Kasumi-1 (cell line): ENCODE results near the gene FYB2.
A peak's percentile ranks its signal among the peaks of the same experiment; 100 is the strongest.

Source experiments
- DNase-seq, 2 experiments: peaks; one replicate each; lab custom pipeline; 2025; lab: John Stamatoyannopoulos, UW

The FYB2 gene

DNA sequence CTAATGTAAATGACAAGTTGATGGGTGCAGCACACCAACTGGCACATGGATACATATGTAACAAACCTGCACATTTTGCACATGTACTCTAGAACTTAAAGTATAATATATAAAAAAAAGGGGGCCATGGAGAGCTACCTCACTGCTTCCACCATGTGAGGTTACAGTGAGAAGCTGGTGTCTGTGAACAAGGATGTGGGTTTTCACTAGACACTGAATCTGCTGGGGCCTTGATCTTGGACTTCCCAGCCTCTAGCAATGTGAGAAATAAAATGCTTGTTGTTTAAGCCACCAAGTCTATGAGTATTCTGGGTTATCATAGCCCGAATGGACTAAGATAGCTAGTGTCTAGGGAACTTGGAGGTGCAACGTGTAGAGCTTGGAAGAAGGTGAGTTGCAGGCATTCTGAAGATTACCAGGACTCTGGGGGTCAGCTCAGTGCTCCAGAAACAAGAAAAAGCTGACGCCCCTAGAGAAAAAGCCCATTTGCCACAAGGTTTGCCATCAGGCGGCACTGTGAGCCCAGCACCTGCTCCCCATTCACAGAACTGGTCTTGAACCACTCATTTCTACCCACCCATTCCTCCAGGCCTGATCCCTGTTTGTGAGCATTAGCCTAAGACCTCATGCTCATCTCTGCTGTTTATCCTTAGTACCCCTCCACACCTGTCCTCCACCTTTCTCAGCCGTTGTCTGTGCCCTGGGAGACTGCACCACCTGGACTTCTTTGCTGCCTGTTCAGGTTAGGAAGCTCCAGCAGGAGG is 15.1 kb upstream of the FYB2 start:
- no peak for DNase-seq

DNA sequence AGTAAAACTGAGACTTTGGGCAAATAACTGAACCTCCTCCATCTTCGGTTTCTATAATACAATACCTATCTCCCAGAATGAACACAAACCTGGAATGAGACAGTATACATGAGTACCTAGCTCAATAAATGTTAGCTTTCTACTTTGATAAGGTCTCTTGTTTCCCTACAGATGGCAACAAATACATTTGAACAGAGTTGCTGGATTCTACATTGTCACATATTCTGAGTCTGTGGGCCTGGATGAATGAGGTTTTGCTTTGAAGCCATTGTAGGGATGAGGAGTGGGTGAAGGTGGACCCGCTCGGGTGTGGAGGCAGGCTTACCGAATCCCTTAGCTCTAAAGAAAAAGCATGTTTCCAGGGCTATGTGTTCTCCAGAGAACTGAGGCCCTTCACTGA is 13.9 kb upstream of the FYB2 start:
- no peak for DNase-seq

DNA sequence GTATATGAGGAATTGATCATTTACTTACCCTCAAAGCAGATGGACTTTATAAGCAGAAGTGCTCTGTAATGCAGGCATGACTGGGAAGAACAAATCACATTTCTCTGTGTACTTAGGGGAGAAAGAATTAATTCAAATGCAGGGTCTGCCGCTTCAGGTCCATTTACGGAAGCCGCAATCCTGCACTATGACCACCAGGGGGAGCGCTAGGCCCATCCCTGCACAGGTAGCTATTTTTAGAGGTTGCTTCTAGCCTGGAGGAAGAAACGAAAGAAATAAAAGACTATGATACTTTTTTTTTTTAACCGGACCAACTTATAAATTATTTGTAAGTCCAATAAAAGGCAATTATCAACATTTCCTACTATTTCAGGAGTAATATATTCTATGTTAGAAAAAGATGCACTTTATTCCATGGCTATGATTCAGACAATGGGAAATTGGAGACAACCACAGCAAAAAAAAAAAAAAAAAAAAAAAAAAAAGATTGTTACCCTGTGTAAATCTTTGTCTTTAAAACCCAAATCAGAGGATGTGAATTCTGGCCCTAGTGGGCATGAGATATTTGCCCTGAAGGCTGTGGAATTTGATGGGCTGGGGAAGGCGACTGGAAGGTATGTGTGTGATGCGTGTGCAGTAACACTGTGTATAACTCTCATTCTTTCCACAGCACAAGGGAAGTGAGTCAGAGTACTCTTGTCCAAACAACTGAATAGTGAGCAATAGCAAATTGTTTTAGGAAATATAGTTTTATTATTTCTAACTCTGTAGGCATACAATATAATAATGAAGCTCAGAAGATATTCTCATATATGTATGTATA is 12.9 kb upstream of the FYB2 start:
- DNase-seq, result peak; percentile 46 to 68

DNA sequence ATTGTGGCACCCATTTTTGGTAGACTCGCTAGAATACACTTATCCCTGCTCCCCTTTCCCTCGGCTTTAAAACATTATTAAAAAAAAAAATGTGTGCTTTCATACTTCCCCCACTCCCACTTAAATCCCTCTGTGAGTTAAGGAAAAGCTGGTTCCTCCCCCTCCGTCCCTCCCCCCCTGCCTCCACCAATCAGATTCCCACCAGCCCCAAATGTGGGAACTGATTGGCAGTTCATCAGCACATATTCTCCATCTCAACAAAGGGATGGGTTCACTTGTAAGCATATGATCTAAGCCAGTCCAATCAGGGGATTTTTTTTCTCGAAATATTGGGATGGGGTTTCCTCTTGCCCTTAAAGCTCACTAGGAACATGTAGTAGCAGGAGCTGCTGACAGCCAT is 10.8 kb upstream of the FYB2 start:
- DNase-seq, result no peak

DNA sequence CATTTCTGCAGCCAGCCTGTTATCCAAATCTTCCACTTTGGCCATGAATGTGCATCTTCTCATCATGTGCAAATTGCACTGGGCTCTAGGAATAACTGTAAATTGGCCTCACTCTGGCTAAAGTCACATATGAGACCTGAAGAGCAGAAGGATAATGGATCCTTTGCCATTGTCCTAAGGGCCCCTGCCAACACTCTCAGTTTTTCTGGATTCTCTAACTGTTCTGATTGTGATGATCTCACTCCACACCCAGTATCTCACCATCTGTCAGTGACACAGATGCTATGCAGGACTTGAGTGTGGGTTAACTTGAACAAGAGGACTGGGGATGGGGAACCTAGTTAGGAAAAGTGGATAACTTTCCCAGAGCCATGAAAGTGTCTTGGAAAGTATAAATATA is 8.5 kb upstream of the FYB2 start:
- no peak for DNase-seq

DNA sequence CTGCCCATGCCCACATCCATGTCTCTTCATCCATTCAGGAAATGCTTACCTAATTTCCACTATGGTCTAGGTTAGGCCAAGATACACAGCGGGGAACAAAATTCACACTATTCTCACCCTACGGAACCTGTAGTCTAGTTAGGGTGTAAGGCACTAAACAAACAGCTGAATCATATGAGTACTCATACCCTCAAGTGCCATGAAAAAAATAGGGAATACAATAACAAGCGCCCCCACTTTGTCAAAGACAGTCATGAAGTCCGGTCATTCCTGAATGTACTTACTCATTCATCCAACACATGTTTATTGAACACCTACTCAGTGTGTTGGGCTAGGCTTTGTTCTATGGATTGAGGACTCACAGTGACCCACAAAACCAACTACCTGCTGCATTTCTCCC is 6.2 kb upstream of the FYB2 start:
- no peak for DNase-seq

DNA sequence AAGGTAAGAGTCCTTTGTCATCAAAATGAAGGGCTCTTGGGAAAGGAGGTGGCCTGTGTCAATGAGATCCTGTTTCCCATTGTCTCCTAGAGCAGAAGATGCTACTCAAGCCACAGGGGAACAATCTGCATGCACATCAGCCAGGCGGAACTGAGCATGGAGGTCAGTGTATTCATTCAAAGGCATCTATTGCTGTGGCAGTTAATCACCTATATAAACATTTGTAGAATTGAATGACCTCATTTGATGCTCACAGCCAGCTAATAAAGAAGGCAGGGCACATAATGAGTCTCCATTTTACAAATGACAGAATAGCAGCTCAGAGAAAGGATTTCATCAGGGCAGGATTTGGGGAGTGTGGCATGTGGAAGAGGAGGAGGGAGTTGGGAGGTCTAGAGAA is 5.7 kb upstream of the FYB2 start:
- no peak for DNase-seq

DNA sequence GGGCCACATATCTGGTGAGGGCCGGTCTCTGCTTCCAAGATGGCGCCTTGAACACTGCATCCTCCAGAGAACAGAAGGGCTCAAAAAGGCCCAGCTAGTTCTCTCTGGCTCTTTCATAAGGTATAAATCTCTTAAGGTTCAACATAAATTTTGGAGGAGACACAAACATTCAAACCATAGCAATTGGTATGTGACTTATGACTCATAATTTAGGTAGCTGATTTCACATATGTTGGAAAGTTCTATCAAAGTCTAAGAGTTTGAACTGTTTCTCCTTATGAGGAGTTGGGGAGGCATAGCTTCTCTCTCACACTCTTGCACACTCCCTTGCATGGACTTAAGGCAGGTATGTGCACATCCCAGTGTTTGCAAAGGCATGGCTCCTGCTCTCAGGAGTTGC is 5.1 kb upstream of the FYB2 start:
- DNase-seq, result no peak

DNA sequence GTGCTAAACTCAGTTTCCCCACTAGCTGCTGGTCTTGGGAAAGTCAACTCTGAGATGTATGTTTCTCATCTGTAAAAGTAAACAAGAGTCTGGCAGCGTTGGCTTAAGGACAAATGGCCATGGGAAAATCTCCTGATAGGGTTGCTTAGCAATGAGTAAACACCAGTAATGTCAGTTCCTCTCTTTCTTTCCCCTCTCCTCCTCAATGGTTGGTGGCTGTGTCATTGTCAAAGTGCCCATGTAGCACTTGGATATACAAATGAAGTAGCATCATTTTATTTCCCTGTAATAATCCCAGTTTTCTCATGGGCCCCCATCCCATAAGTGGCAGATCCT is 2.2 kb upstream of the FYB2 start:
- no peak for DNase-seq

DNA sequence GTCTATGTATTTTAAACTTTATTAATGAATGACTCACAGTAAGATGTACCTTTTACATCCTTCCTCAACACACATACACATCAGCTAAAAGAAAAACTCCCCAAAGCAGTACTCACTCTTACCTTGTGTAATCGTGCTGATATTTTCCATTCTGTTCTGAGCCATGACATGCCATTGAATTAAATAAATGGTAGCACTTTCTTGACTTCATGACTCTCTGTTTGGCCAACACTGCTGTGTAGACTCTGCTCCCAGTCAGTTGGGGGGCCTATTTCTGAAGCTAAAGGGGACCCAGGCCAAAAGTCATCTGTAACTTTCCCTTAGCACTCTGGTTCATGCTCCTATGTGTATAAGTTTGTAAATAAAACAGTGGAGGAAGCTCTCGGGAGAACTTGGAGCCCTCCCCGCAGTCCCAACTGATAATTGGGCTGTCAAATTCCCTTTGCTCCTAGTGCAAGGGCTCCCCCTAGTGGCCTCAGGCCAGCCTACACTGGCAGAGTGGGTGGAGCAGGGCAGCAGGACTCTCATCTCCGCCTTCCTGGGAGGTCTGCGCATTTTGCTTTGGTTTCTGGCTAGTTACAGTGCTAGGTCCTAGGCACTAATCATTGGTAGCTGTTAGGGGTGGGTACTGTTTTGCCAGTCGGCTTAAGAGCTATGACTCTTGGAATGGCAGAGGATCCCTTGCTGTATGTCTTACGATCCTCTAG is 1.7 kb upstream of the FYB2 start:
- DNase-seq, result peak; percentile 70

DNA sequence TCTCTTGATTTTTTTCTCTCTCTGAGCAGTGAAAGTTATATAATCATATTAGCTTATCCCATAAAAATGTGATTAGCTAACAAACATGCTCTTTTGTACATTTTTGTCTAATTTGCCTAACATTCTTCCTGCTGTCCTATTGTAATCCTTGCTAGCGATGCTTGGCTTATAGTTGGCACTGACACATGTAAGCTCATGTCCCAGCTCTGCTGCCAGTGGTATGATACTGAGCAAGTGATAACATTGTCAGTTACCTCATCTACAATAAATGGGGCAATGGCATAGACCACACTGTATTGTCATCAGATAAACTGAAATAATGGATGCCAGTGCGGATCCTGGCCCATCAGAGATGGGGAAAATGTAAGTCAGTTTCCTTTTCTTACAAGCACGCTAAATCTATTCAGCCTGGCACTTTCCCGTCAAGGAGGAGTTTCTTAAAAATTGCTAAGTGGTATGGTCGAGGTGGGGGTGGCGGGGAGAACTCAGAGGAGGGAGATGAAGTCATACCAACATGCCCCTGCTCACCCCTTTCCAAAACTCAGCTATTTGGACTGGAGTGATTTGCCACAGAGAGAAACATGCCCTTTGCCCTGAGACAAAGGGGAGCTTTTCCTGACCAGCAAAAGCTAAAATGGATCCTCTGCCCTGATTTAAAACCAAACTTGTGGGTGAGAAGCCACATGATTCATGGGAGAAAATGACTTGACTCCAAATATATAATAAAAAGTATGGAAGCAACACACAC is 1.3 kb downstream of the FYB2 start:
- no peak for DNase-seq

DNA sequence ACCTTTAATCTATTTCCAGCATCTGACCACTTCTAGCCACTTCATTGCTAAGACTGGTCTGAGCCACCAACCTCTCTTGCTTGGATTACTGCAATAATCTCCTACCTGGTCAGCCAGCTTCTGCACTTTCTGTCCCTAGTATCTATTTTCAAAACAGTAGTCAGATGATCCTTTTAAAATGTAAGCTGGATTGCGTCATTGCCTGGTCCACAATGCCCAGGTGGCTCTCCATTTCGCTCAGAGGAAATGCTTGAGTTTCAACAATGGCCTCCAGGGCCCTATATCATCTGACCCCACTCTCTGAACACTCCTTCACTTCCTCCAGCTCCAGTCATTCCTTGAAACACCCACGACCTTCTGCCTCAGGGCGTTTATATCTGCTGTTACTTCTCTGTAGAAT is 2.3 kb downstream of the FYB2 start:
- no peak for DNase-seq

DNA sequence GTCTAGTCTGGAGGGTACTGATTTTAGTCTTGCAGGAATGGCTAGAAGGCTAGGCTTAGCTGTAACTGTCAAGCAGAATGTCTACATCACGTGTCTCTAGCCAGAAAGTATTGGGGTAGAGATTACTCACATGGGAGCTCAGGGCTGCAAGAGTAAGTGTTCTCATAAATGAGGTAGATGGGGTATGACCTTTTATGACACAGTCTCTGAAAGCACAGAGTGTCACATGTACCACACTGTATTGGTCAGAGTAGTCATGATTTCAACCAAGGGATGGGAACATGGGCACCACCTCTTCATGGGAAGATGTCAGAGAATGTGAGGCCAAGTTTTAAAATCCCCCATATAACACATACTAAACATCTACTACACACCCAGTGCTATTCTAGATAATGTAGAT is 2.9 kb downstream of the FYB2 start:
- DNase-seq, result no peak

DNA sequence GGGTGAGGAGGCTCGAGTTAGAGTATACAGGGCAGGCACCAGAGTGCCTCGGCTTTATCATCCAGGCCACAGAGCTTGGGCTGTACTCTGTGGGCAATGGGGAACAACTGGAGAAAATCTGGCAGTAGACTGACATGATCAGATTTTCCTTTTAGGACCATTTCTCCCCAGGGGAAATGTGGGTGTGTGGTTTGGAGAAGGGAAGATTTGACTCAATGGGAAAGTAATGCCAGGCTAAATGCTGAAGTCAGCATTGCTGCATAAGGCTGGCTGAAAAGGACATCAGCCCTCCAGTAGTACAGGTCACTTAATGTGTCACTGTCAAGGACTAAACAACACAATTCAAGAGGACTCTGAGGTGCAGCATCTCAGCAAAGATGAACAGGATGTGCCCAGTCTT is 5.0 kb downstream of the FYB2 start:
- DNase-seq, result no peak

DNA sequence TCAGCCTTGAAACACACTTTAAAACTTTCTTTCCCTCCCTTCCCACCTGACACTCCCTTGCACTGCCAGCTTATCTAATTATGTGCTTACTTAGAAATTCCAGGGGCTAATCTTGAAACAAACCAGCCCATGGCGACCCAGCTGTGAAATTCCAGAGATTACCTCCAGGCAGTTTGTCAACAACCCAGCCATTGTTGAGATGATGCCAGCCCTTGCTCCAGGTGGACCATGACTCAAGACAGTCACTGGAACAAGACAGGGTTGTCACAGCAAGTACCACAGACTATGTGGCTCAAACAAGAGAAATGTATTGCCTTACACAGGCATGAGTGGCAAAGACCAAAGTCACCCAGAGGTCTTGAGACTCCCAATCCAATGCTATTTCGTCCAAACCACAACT is 7.9 kb downstream of the FYB2 start:
- DNase-seq, result no peak

DNA sequence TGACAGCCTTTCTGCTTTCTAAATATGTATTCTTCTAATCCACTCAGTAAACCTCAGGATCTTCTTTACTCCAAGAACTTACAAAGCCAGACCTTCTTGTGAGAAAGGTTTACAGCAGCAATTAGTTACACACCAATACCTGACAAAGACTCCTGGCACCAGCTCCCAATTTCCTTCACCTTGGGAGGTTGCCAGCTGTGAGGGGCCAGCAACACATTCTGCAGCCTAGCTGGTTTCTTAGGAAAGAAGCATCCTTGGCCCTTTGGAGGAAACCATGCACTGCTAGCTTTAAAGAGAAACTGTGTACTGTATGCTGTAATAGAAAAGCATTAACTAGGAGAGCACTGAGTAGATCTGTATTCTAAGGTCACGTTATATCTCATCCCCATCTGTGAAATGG is 10.8 kb downstream of the FYB2 start:
- DNase-seq, result no peak

DNA sequence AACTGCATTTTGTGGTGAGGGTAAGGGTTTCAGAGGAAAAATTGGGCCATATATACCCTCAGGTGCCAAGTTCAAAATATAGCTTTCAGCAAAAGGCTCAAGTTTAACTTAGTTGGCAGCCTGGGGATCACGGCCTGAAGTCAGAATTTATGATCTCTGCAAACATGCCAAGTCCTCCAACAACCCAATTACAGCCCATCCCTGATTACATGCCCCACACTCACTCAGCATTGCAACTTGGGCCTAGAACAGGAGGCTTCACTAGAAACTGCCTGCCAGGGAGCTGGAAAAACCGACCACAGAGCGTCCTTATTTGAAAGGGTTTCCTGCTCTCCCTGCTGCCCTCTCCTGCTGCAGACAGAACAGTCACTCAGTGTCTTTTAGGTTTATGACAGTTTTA is 12.4 kb downstream of the FYB2 start:
- DNase-seq, result no peak

DNA sequence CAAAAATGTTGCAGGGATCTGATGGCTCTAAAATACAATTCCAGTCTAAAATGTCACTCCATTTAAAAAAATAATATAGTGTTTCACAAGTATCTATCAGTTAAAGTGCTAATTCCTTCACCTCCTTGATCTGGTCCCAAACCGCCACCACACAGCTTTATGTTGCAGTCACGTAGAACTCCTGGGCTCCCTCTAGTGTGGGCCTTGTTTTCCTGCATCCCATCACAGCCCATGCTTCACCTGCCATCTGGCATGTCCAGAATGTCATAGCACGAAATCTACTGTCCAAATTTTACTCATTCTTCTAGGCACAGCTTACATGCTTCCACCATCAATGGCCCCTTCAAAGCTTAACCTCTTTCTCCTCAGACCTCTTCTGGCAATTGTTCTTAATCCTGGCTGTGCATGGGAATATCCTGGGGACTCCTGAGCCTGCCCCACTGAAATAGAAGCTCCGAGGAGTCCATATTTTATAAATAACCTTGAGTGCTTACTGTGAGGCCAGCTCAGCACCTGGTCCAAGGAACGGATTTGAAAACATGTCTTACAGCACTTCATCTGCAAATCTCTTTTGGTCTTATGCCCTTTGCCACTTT is 15.5 kb downstream of the FYB2 start:
- DNase-seq, result peak; percentile 36 to 40

DNA sequence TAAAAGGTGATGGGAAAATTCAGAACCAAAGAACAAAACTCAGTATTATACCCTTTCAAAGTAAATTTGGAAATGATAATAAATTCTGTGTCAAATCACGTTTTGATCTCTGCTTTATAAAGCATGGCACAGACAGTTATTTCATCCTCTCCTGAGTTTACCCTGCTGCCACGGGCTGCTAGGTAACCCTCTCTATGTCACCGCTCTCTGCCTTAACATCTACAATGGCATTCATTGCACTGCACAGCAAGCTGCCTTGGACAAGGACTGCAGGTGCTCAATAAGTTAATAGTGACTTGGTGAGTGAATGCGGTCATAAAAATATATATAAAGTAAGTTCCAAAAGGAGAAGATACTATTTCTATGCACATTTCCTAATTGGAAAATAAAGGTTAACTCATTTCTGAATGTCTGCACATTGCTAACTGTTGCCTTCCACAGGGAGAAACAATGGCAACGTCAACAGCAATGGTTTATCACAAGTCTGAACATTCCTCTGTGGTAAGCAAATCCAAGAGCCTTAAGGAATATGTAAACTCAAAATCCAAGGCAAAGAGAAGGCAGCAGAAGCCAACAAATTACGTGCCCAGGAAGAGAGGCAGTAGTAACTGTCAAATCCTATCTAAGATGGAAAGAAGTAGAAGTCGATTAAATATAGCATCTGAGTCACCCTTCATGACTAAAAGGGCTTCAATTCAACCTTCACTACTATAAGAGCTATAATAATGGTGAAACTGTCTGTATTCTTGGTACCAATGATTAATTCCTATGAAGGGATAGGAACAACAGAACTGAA is 19.4 kb downstream of the FYB2 start:
- DNase-seq, result no peak

DNA sequence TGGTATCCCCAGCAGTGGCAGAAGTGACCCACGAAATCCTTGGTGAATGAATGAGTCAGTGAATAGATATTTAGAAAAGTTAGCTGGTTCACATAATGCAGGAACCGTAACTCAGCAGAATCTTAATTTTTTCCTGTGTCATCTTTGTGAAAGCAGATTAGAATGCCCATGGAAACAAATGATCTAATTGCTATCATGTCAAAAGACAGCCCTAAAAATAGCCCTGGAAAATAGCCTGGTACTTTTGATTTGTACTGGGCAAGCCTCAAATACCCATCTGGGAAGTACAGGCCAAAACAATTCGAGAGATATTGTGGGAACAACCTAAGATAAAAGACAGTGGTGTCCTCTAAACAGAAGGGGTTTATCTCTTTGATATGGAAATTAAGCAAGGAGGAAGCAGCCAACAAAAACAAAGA is 21.1 kb downstream of the FYB2 start:
- DNase-seq, result no peak

DNA sequence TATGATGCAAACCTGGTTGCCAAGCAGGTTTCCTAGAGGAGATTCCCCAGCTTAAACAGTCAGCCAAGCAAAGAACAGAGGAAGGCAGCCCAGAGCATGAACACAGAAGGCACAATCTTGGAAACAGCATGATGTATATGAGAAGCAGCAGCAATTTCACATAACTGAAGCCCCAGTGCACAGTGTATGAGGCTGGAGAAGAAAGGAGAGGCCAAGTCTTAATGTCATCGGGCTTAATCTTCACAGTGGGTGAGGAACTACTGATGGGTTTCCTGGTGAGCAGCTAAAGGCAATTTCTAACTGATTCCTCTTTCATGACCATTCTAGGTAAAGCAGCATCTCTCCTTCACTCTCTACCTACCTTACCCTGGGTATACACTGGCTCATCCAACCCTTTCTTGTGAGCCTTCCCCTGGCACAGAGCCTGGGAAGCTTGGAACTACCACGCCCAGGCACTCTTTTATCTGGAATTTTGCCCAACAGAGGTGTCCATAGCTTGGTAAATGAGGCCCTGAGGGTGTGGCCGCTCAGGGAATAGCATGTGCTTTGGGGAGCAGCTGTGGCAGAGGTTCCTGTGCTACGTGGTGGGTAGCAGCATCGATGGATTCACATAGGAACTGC is 22.0 kb downstream of the FYB2 start:
- DNase-seq, result no peak
